ENCODE measurements around the gene SAT1. TPM values are rescaled to one million over a fixed set of nuclear protein-coding genes. Genes with fewer than 3 reads are reported as not detected.

The SAT1 gene
- total and polyA plus RNA-seq, 2 of the 13 experiments (the other 11 are each of a cell fraction or from before 2014, with no cell fraction given) = 216 to 1,243 TPM

- TF ChIP-seq HMGXB3 (CRISPR knock-in tag; IDR thresholded peaks at IDR 0.05; ENCODE audit: borderline replicate concordance) (no peak), FOXM1 (CRISPR knock-in tag; IDR thresholded peaks at IDR 0.05) (no peak), ATM (IDR thresholded peaks at IDR 0.05; ENCODE audit: borderline replicate concordance) (no peak), ZNF616 (CRISPR knock-in tag; IDR thresholded peaks at IDR 0.05; ENCODE audit: low read depth) (no peak), EHMT2 (IDR thresholded peaks at IDR 0.05; ENCODE audit: borderline replicate concordance, low read depth, low read length) (no peak), ZSCAN9 (CRISPR knock-in tag; IDR thresholded peaks at IDR 0.05; ENCODE audit: borderline replicate concordance) (peak; percentile 51), MXI1 (IDR thresholded peaks at IDR 0.05; ENCODE audit: borderline replicate concordance, low read depth, low read length) (no peak; the same call in 2 of the 3 replicates)
Observed at GRCh38 chrX:23782863-23783588, at the start of gene SAT1 (continued).

- in situ Hi-C loops (cut with HindIII; ENCODE audit: extremely low pct_ligation_motif_present, low pct_unique_long_range_greater_than_20kb) = no loop called here
- H3K36me3 ChIP-seq (replicated peaks in 1 of 2; ENCODE audit: control insufficient read depth in 1 of 2, insufficient read depth in 2 of 2, low read length in 2 of 2) = peaks cover 0 to 13% of the 10 kb centered on the region in 2 experiments; a peak in 2 of 5 replicates
- H3K79me2 ChIP-seq (ENCODE audit: insufficient read depth, low read length) = peaks cover 21% of the 10 kb centered on the region
- no peak overlapping the region for H3K4me2 ChIP-seq (ENCODE audit: low read depth, low read length)
- no peak for FAIRE-seq
- H2AFZ ChIP-seq (ENCODE audit: low read length) = no peak overlapping the region
- H3K4me3 ChIP-seq (replicated peaks in 1 of 3; ENCODE audit: insufficient read depth in 1 of 3, low read depth in 2 of 3, low read length in 3 of 3) = no peak overlapping the region
- no peak overlapping the region for H3K27ac ChIP-seq (ENCODE audit: extremely low read length, insufficient read depth, low read length)
- BruUV-seq (replicated peaks) = no TSS peak
- intact Hi-C loops (cut with micrococcal nuclease; ENCODE audit: unreplicated experiment) = no loop called here
- H4K20me1 ChIP-seq (ENCODE audit: insufficient read depth, low read length) = no peaks in the 10 kb centered on the region
- WGBS (ENCODE audit: low lambda C conversion rate) = 70% methylated on average over 3 of the region's 3 CpGs
- ChIA-PET POLR2A (no interaction called here), CTCF (ENCODE audit: low intra/inter-chr PET ratio, low total read pairs) (no interaction called here)
- no peak for DNase-seq (ENCODE audit: low spot score)
- H3K9me3 ChIP-seq (ENCODE audit: low read length) = no peaks in the 10 kb centered on the region
- ATAC-seq = no peak
- H3K4me1 ChIP-seq (ENCODE audit: insufficient read depth, low read length) = no peaks in the 10 kb centered on the region
- TF ChIP-seq MXD4 (CRISPR knock-in tag; IDR thresholded peaks at IDR 0.05) (no peak), PRDM15 (CRISPR knock-in tag; IDR thresholded peaks at IDR 0.05) (no peak), RBFOX2 (IDR thresholded peaks at IDR 0.05; ENCODE audit: low read depth, low read length) (no peak), TBL1XR1 (IDR thresholded peaks at IDR 0.05; ENCODE audit: borderline replicate concordance, low read length, partially characterized antibody) (no peak), ATF1 (CRISPR knock-in tag; IDR thresholded peaks at IDR 0.05) (no peak)
- no peak overlapping the region for H3K9ac ChIP-seq (ENCODE audit: insufficient read depth, low read depth, low read length)
- H3K27me3 ChIP-seq (ENCODE audit: control insufficient read depth in 1 of 2, insufficient read depth in 2 of 2, low read length in 2 of 2) = no peaks in the 10 kb centered on the region
Observed at GRCh38 chrX:23736030-23736429, 46.9 kb upstream of the SAT1 start.

Data from HepG2 (cell line).